IMR-90 (cell line): ENCODE results near the gene RSU1. TPM values are rescaled to one million over a fixed set of nuclear protein-coding genes. Genes with fewer than 3 reads are reported as not detected.

Experiments
- ATAC-seq: fragments of 200-7000 bp; cut with Tn5 transposase; 2 replicates; pipeline ENCODE4 v1.9.1; 2020; ENCODE audit warnings: low read depth, mild to moderate bottlenecking, moderate library complexity
- BruUV-seq: library from RNA; stranded (reverse); fragments of 400-500 nt; replicated peaks from 2 replicates; lab custom pipeline; 2021; lab: Mats Ljungman, UMichigan
- CTCF ChIA-PET: fragments of 300-600 bp; formaldehyde crosslinking; extraction: SDS; loops from one replicate; lab custom pipeline; 2021; ENCODE audit warnings: antibody characterized with exemption; lab: Yijun Ruan, JAX
- POLR2A ChIA-PET: fragments of 300-600 bp; sonication (Branson Sonifier 250); formaldehyde crosslinking; loops from one replicate; lab custom pipeline; 2022; ENCODE audit warnings: antibody characterized with exemption; ENCODE audit not compliant: unreplicated experiment; lab: Charles Lee
- DNase-seq: peaks from one replicate; pipeline ENCODE4 v3.0.0; 2013
- H2AFZ ChIP-seq: replicated peaks from 2 replicates; pipeline ENCODE3; 2013; ENCODE audit warnings: low read length, mild to moderate bottlenecking; ENCODE audit not compliant: poor library complexity
- H2AK5ac ChIP-seq: 2 replicates; pipeline ENCODE4 v1.6.1; 2013; ENCODE audit warnings: low read depth, low read length, inconsistent platforms
- H2AK9ac ChIP-seq: replicated peaks from 2 replicates; pipeline ENCODE3; 2013; ENCODE audit warnings: mild to moderate bottlenecking, low read depth, low read length, moderate library complexity; ENCODE audit not compliant: poor library complexity
- H2BK120ac ChIP-seq: 2 replicates; pipeline ENCODE4 v1.6.1; 2013; ENCODE audit warnings: low read depth, low read length, inconsistent platforms
- H2BK15ac ChIP-seq: 3 replicates; pipeline ENCODE4 v1.6.1; 2013; ENCODE audit warnings: low read depth, low read length, inconsistent platforms
- H2BK20ac ChIP-seq: 2 replicates; pipeline ENCODE4 v1.6.1; 2013; ENCODE audit warnings: low read depth, mild to moderate bottlenecking, inconsistent platforms, low read length, moderate library complexity
- H2BK5ac ChIP-seq: 2 replicates; pipeline ENCODE4 v1.6.1; 2013; ENCODE audit warnings: mild to moderate bottlenecking, low read depth, low read length, inconsistent platforms; ENCODE audit not compliant: poor library complexity, severe bottlenecking
- H3K14ac ChIP-seq: replicated peaks from 2 replicates; pipeline ENCODE4 v1.6.1; 2013; ENCODE audit warnings: low read depth, low read length, inconsistent platforms
- H3K18ac ChIP-seq: 2 replicates; pipeline ENCODE4 v1.6.1; 2013; ENCODE audit warnings: low read depth, low read length, control low read depth
- H3K23ac ChIP-seq: 2 replicates; pipeline ENCODE4 v1.6.1; 2013; ENCODE audit warnings: low read depth, low read length, inconsistent platforms
- H3K27ac ChIP-seq: 2 replicates; pipeline ENCODE4 v1.5.1; 2013; ENCODE audit warnings: mild to moderate bottlenecking, control low read depth, low read length; ENCODE audit not compliant: insufficient read depth
- H3K27me3 ChIP-seq: 2 replicates; pipeline ENCODE4 v1.6.1; 2013; ENCODE audit warnings: low read length; ENCODE audit not compliant: control insufficient read depth, insufficient read depth
- H3K36me3 ChIP-seq: 2 replicates; pipeline ENCODE4 v1.6.1; 2013; ENCODE audit warnings: low read length, mixed read lengths; ENCODE audit not compliant: control insufficient read depth, insufficient read depth
- H3K4ac ChIP-seq: 2 replicates; pipeline ENCODE4 v1.6.1; 2013; ENCODE audit warnings: low read depth, low read length, inconsistent platforms
- H3K4me1 ChIP-seq: 2 replicates; pipeline ENCODE4 v1.6.1; 2013; ENCODE audit warnings: low read length, mixed read lengths; ENCODE audit not compliant: control insufficient read depth, insufficient read depth
- H3K4me2 ChIP-seq: 2 replicates; pipeline ENCODE4 v1.6.1; 2013; ENCODE audit warnings: low read depth, mild to moderate bottlenecking, control low read depth, low read length, moderate library complexity
- H3K4me3 ChIP-seq: 2 replicates; pipeline ENCODE4 v1.5.1; 2013; ENCODE audit warnings: low read depth, mild to moderate bottlenecking, control low read depth, low read length, moderate library complexity; ENCODE audit not compliant: insufficient read depth
- H3K56ac ChIP-seq: 2 replicates; pipeline ENCODE4 v1.6.1; 2013; ENCODE audit warnings: low read length, inconsistent platforms; ENCODE audit not compliant: insufficient read depth; ENCODE audit errors: extremely low read depth
- H3K79me1 ChIP-seq, 2 experiments: 2 replicates each; pipeline ENCODE4 v1.6.1; 2013; ENCODE audit warnings: low read length in 2 of 2, inconsistent platforms in 1 of 2, low read depth in 1 of 2
- H3K9ac ChIP-seq: 2 replicates; pipeline ENCODE4 v1.6.1; 2013; ENCODE audit warnings: low read depth, low read length, control low read depth
- H3K9me1 ChIP-seq: 2 replicates; pipeline ENCODE4 v1.6.1; 2013; ENCODE audit warnings: low read length, inconsistent platforms; ENCODE audit not compliant: insufficient read depth
- H3K9me3 ChIP-seq: 2 replicates; pipeline ENCODE4 v1.6.1; 2013; ENCODE audit warnings: low read length; ENCODE audit not compliant: control insufficient read depth, insufficient read depth
- H4K20me1 ChIP-seq: 2 replicates; pipeline ENCODE4 v1.6.1; 2013; ENCODE audit warnings: low read length, inconsistent platforms; ENCODE audit not compliant: insufficient read depth
- H4K5ac ChIP-seq: 2 replicates; pipeline ENCODE4 v1.6.1; 2013; ENCODE audit warnings: mild to moderate bottlenecking, low read depth, low read length, control low read depth
- H4K8ac ChIP-seq, 2 experiments: 2 replicates each; pipeline ENCODE4 v1.6.1; 2013; ENCODE audit warnings: low read depth in 2 of 2, low read length in 2 of 2, control low read depth in 1 of 2, inconsistent platforms in 1 of 2
- H4K91ac ChIP-seq: 2 replicates; pipeline ENCODE4 v1.6.1; 2013; ENCODE audit warnings: low read depth, low read length, inconsistent platforms; ENCODE audit not compliant: insufficient read depth
- CTCF ChIP-seq: conservative IDR thresholded peaks from 2 replicates; pipeline ENCODE4 v1.5.1; 2012; ENCODE audit warnings: mild to moderate bottlenecking, low read depth, low read length, improper control_type of control experiment
- FOS ChIP-seq: fragments of 150-350 bp; IDR thresholded peaks from 2 replicates; pipeline ENCODE4 v1.6.1; 2016; ENCODE audit warnings: low read depth, low read length
- MXI1 ChIP-seq: IDR thresholded peaks from 2 replicates; pipeline ENCODE4 v1.6.1; 2012; ENCODE audit warnings: low read depth, mild to moderate bottlenecking, low read length, moderate library complexity, borderline replicate concordance
- POLR2A ChIP-seq: IDR thresholded peaks from 2 replicates; pipeline ENCODE4 v1.6.1; 2012; ENCODE audit warnings: mild to moderate bottlenecking, low read depth, low read length
- RAD21 ChIP-seq: IDR thresholded peaks from 2 replicates; pipeline ENCODE4 v1.6.1; 2012; ENCODE audit warnings: low read length, improper control_type of control experiment
- USF2 ChIP-seq: fragments of 150-350 bp; IDR thresholded peaks from 2 replicates; pipeline ENCODE4 v1.6.1; 2017; ENCODE audit warnings: mild to moderate bottlenecking, antibody characterized with exemption, low read length, low read depth
- WGBS, 2 experiments: methylation state at CpG; one replicate each; pipeline versions ENCODE4 v1.1.5 to v1.1.7; 2013; ENCODE audit warnings: missing lambda C conversion rate in 2 of 2; ENCODE audit not compliant: insufficient read length in 1 of 2; ENCODE audit errors: extremely low coverage in 2 of 2; 5-methylcytosine and 5-hydroxymethylcytosine counted together
- dilution Hi-C: fragments of 300-500 bp; cut with HindIII; formaldehyde crosslinking; loops from one replicate; pipeline ENCODE4 v1.14.3; 2018; ENCODE audit warnings: low sequenced_read_pairs; ENCODE audit not compliant: unreplicated experiment
- in situ Hi-C: fragments of 300-500 bp; cut with MboI; formaldehyde crosslinking; loops from 3 replicates; pipeline ENCODE4 v1.14.3; 2019; ENCODE audit warnings: low sequenced_read_pairs, inconsistent platforms, mixed read lengths
- intact Hi-C: fragments of 100-400 bp; cut with micrococcal nuclease; formaldehyde crosslinking; loops from 2 replicates; pipeline ENCODE4 v1.10.0; 2022
- polyA plus RNA-seq, 3 experiments: library from polyadenylated mRNA; depleted of rRNA; stranded (reverse); fragments of >200 nt; gene quantifications; 2 replicates each; pipeline ENCODE4 v1.2.3, GENCODE V29; 2012; ENCODE audit warnings: low replicate concordance in 1 of 3
- total RNA-seq: library from RNA; depleted of rRNA; stranded (reverse); fragments of >200 nt; gene quantifications from 2 replicates; pipeline ENCODE4 v1.2.3, GENCODE V29; 2012

Gene RSU1
- total and polyA plus RNA-seq, 2 of the 4 experiments (the other 2 are of a cell fraction) = 134 to 148 TPM

- dilution Hi-C loops = no loop called here
- peaks cover 13% of the 10 kb centered on the region; the same call in 1 of the 2 replicates for H4K20me1 ChIP-seq
- CTCF ChIA-PET = no interaction called here
- no peak overlapping the region for H3K4ac ChIP-seq
- no peak overlapping the region for H3K4me3 ChIP-seq
- no peak overlapping the region for H3K27ac ChIP-seq
- H3K56ac ChIP-seq = no peak overlapping the region
- no peak overlapping the region for H3K18ac ChIP-seq
- intact Hi-C loops = loop anchor here (5.0 kb wide), 1 partner anchor 61 kb away; no protein-coding TSS in a partner anchor
- no peak overlapping the region for H4K91ac ChIP-seq
- H3K27me3 ChIP-seq = no peaks in the 10 kb centered on the region
- H3K14ac ChIP-seq = no peak overlapping the region
- ATAC-seq = no peak
- H2AFZ ChIP-seq = no peak overlapping the region
- POLR2A ChIA-PET = no interaction called here
- H2AK5ac ChIP-seq = no peak overlapping the region
- H3K9ac ChIP-seq = no peak overlapping the region
- H4K8ac ChIP-seq = no peak overlapping the region
- WGBS, 2 experiments = no CpG with 5 or more reads among the region's 7 CpGs
- H3K9me1 ChIP-seq = no peaks in the 10 kb centered on the region
- no peak overlapping the region for H2BK20ac ChIP-seq
- no peak overlapping the region for H2BK5ac ChIP-seq
- in situ Hi-C loops = no loop called here
- TF ChIP-seq FOS = no peak
- no peak for TF ChIP-seq CTCF
- TF ChIP-seq USF2 = no peak
- no peak for TF ChIP-seq RAD21
- TF ChIP-seq POLR2A = no peak
- TF ChIP-seq MXI1 = no peak
- no peaks in the 10 kb centered on the region for H3K9me3 ChIP-seq
- no peak overlapping the region for H3K4me2 ChIP-seq
- no TSS peak for BruUV-seq
- no peak overlapping the region for H2AK9ac ChIP-seq
- DNase-seq = no peak
- H3K36me3 ChIP-seq = no peaks in the 10 kb centered on the region
- H3K4me1 ChIP-seq = no peaks in the 10 kb centered on the region
- H2BK15ac ChIP-seq = no peak overlapping the region
- no peak overlapping the region for H4K5ac ChIP-seq
- H2BK120ac ChIP-seq = no peak overlapping the region
- H3K79me1 ChIP-seq = peaks cover 6 to 18% of the 10 kb centered on the region in 2 experiments
- no peak overlapping the region for H3K23ac ChIP-seq
These were observed 206.2 kb downstream of the RSU1 start for GRCh38 chr10:16611037-16611436.
